Smooth muscle cell (in vitro differentiated cells): ENCODE measurements around the gene FYCO1. TPM values are rescaled to one million over a fixed set of nuclear protein-coding genes. Genes with fewer than 3 reads are reported as not detected.

Experiments used
- DNase-seq: peaks from one replicate; lab custom pipeline; 2025; ENCODE audit not compliant: unreplicated experiment; lab: John Stamatoyannopoulos, UW
- H2AFZ ChIP-seq: fragments of 200-600 bp; sonication (generic); 2 replicates; pipeline ENCODE4 v1.6.0; 2016; ENCODE audit warnings: antibody characterized with exemption, low read depth, mild to moderate bottlenecking
- H3F3A ChIP-seq: fragments of 200-600 bp; sonication (generic); 2 replicates; pipeline ENCODE4 v1.6.0; 2017; ENCODE audit warnings: antibody characterized with exemption, low read depth
- H3K27ac ChIP-seq: fragments of 200-600 bp; sonication (generic); 2 replicates; pipeline ENCODE4 v1.5.1; 2016; ENCODE audit warnings: low read depth, mild to moderate bottlenecking
- H3K27me3 ChIP-seq: fragments of 200-600 bp; sonication (generic); 2 replicates; pipeline ENCODE4 v1.6.1; 2016; ENCODE audit warnings: low read depth, mild to moderate bottlenecking
- H3K36me3 ChIP-seq: fragments of 200-600 bp; sonication (generic); 2 replicates; pipeline ENCODE4 v1.5.1; 2016; ENCODE audit warnings: low read depth
- H3K4me1 ChIP-seq: fragments of 200-600 bp; sonication (generic); 2 replicates; pipeline ENCODE4 v1.5.1; 2016; ENCODE audit warnings: low read depth
- H3K4me2 ChIP-seq: fragments of 200-600 bp; sonication (generic); 2 replicates; pipeline ENCODE4 v1.6.0; 2016; ENCODE audit warnings: mild to moderate bottlenecking
- H3K4me3 ChIP-seq: fragments of 200-600 bp; sonication (generic); 2 replicates; pipeline ENCODE4 v1.5.1; 2016; ENCODE audit warnings: mild to moderate bottlenecking
- H3K79me2 ChIP-seq: fragments of 200-600 bp; sonication (generic); 2 replicates; pipeline ENCODE4 v1.6.0; 2016; ENCODE audit warnings: low read depth, mild to moderate bottlenecking
- H3K9ac ChIP-seq: fragments of 200-600 bp; sonication (generic); 2 replicates; pipeline ENCODE4 v1.6.0; 2016; ENCODE audit warnings: low read depth
- H3K9me3 ChIP-seq: fragments of 200-600 bp; sonication (generic); replicated peaks from 2 replicates; pipeline ENCODE4 v1.5.1; 2016; ENCODE audit warnings: low read depth
- H4K20me1 ChIP-seq: fragments of 200-600 bp; sonication (generic); 2 replicates; pipeline ENCODE4 v1.6.0; 2016; ENCODE audit warnings: low read depth
- CTCF ChIP-seq: fragments of 200-600 bp; sonication (generic); IDR thresholded peaks from 2 replicates; pipeline ENCODE4 v1.5.1; 2017; ENCODE audit warnings: borderline replicate concordance, mild to moderate bottlenecking, antibody characterized with exemption; ENCODE audit not compliant: insufficient read depth, poor library complexity, severe bottlenecking
- WGBS: methylation state at CpG from one replicate; pipeline ENCODE4 v1.1.7; 2016; ENCODE audit warnings: low lambda C conversion rate; 5-methylcytosine and 5-hydroxymethylcytosine counted together
- polyA plus RNA-seq: library from polyadenylated mRNA; unstranded; fragments of >200 nt; fragmentation: Nextera tagmentation; extraction: Ambion mirVana; gene quantifications from 2 replicates; pipeline ENCODE4 v1.2.1, GENCODE V29; 2016
- total RNA-seq: library from RNA; depleted of rRNA; stranded (reverse); fragments of >200 nt; gene quantifications from 2 replicates; pipeline ENCODE4 v1.2.3, GENCODE V29; 2014

FYCO1 gene
- total and polyA plus RNA-seq, 2 experiments from 2014 or later = 7.4 to 20.9 TPM

DNA sequence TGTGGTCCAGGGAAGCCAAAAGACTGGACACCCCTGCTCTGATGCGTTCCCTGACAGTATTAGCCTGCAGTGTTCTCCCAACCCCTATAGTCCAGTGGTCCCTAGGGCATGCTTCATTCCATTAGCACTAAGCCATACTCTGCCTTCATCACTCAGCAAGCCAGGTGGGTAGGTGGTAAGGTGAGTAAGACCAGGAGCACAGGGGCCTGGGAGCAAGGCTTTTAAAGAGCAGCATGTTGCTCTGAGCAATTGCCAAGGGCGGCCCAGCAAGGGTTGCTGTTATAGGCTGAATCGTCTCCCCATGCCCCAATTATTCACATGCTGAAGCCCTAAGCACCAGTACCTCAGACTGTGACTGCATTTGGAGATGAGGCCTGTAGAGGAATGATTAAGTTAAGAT lies 41.3 kb downstream of the FYCO1 start:
- Histone ChIP-seq H3K36me3 (no peaks in the 10 kb centered on the region), H3K9ac (no peak overlapping the region), H4K20me1 (no peaks in the 10 kb centered on the region), H3F3A (no peaks in the 10 kb centered on the region), H3K9me3 (no peaks in the 10 kb centered on the region), H3K27me3 (no peaks in the 10 kb centered on the region), H3K4me3 (no peak overlapping the region), H2AFZ (no peak overlapping the region), H3K27ac (no peak overlapping the region), H3K4me1 (no peaks in the 10 kb centered on the region), H3K79me2 (no peaks in the 10 kb centered on the region), H3K4me2 (no peak overlapping the region)
- WGBS = 100% methylated on average over 3 of the region's 3 CpGs
- TF ChIP-seq CTCF = no peak
- DNase-seq = no peak

DNA sequence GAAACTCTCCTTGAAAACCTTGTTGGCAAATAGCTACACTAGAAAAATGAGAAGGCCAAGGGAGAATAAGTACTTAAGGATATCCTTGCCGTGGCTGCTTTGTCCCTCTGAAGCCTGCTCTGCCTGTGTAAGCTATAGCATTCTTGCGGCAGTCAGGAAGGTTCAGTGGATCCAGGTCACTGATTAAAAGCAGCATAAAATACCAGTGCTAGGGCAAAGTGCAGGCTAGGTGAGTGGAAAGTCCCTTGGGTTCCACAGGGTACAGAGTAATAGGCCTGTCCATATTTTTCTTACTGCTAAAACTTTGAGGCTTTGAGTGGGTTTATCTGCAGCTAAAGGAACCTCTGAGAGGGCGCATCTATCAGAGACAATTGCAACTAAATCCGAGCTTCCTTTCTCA lies 42.1 kb downstream of the FYCO1 start:
- DNase-seq = no peak
- no peak overlapping the region for H2AFZ ChIP-seq
- no peak for TF ChIP-seq CTCF
- no peaks in the 10 kb centered on the region for H3K79me2 ChIP-seq
- no peak overlapping the region for H3K27ac ChIP-seq
- H3K9me3 ChIP-seq = no peaks in the 10 kb centered on the region
- H3K4me3 ChIP-seq = no peak overlapping the region
- 85% methylated on average over 4 of the region's 4 CpGs for WGBS
- no peaks in the 10 kb centered on the region for H3K36me3 ChIP-seq
- no peaks in the 10 kb centered on the region for H4K20me1 ChIP-seq
- no peak overlapping the region for H3K9ac ChIP-seq
- no peaks in the 10 kb centered on the region for H3F3A ChIP-seq
- no peaks in the 10 kb centered on the region for H3K4me1 ChIP-seq
- H3K27me3 ChIP-seq = no peaks in the 10 kb centered on the region
- H3K4me2 ChIP-seq = no peak overlapping the region

DNA sequence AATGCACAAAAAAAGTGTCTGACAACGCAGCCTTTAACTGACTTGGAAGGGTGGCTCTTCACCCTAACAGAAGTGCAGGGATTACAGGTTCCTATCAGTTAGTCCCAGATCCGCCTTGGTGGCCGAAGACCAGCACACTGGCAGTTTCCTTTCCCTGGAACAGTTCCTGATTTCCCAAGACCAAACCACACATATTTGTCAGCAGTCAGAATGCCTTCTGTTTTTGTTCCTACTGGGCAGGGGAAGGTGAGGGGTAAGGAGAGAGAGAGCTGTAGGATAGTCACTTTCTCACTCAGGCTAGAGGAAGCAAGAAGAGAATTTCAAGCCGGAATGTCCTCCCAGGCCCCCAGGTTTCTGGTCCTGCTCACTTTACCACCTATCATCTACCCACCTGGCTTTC lies 43.2 kb downstream of the FYCO1 start:
- Histone ChIP-seq H3K36me3 (no peaks in the 10 kb centered on the region), H2AFZ (no peak overlapping the region), H3K27me3 (no peaks in the 10 kb centered on the region), H4K20me1 (no peaks in the 10 kb centered on the region), H3K4me3 (no peak overlapping the region), H3K4me1 (no peaks in the 10 kb centered on the region), H3F3A (no peaks in the 10 kb centered on the region), H3K9me3 (no peaks in the 10 kb centered on the region), H3K4me2 (no peak overlapping the region), H3K79me2 (no peaks in the 10 kb centered on the region), H3K9ac (no peak overlapping the region), H3K27ac (no peak overlapping the region)
- DNase-seq = no peak
- 60% methylated on average over 4 of the region's 4 CpGs for WGBS
- no peak for TF ChIP-seq CTCF

GRCh38 chr3:45951946-45952345 lies 43.7 kb downstream of the FYCO1 start:
- Histone ChIP-seq H3K4me2 (no peak overlapping the region), H3F3A (no peaks in the 10 kb centered on the region), H3K9me3 (no peaks in the 10 kb centered on the region), H3K36me3 (no peaks in the 10 kb centered on the region), H3K4me3 (no peak overlapping the region), H3K9ac (no peak overlapping the region), H3K27me3 (no peaks in the 10 kb centered on the region), H2AFZ (no peak overlapping the region), H3K79me2 (no peaks in the 10 kb centered on the region), H3K27ac (no peak overlapping the region), H4K20me1 (no peaks in the 10 kb centered on the region), H3K4me1 (no peaks in the 10 kb centered on the region)
- TF ChIP-seq CTCF = no peak
- WGBS = 86% methylated on average over 6 of the region's 6 CpGs
- DNase-seq = no peak
